Peyer's patch (tissue), 4 donors: Measurements from ENCODE around the gene MACROD2.

Source experiments
- POLR2A ChIP-seq, 2 donors: fragments of 450-650 bp; IDR thresholded peaks; one replicate each; pipeline ENCODE4 v1.5.1; 2017; ENCODE audit warnings: antibody characterized with exemption in 2 of 2, mild to moderate bottlenecking in 2 of 2, moderate library complexity in 2 of 2
- TF ChIP-seq, protein P1 (sequence below), 6 experiments: fragments of 450-650 bp in 4 of 6; fragments of 200-600 bp in 2 of 6; sonication (generic) in 1 of 6; IDR thresholded peaks; one replicate each; pipeline ENCODE4 v1.5.1; 2017 to 2019; ENCODE audit warnings: antibody characterized with exemption in 6 of 6, mild to moderate bottlenecking in 3 of 6, moderate library complexity in 1 of 6

GRCh38 chr20:15336011-15336410 lies 1340.7 kb downstream of the MACROD2 start:
- TF ChIP-seq, protein P1, sequence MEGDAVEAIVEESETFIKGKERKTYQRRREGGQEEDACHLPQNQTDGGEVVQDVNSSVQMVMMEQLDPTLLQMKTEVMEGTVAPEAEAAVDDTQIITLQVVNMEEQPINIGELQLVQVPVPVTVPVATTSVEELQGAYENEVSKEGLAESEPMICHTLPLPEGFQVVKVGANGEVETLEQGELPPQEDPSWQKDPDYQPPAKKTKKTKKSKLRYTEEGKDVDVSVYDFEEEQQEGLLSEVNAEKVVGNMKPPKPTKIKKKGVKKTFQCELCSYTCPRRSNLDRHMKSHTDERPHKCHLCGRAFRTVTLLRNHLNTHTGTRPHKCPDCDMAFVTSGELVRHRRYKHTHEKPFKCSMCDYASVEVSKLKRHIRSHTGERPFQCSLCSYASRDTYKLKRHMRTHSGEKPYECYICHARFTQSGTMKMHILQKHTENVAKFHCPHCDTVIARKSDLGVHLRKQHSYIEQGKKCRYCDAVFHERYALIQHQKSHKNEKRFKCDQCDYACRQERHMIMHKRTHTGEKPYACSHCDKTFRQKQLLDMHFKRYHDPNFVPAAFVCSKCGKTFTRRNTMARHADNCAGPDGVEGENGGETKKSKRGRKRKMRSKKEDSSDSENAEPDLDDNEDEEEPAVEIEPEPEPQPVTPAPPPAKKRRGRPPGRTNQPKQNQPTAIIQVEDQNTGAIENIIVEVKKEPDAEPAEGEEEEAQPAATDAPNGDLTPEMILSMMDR (IDR thresholded peaks at IDR 0.05) = no peak
- no peak for TF ChIP-seq POLR2A (IDR thresholded peaks at IDR 0.05)
